NCI-H2171 treated with DMSO at 0.1 percent for 48 hours (cell line): ENCODE results near the gene PRSS8.

ENCODE experiments used
- DNase-seq: peaks from one replicate; lab custom pipeline; 2025; lab: John Stamatoyannopoulos, UW

The PRSS8 gene

DNA sequence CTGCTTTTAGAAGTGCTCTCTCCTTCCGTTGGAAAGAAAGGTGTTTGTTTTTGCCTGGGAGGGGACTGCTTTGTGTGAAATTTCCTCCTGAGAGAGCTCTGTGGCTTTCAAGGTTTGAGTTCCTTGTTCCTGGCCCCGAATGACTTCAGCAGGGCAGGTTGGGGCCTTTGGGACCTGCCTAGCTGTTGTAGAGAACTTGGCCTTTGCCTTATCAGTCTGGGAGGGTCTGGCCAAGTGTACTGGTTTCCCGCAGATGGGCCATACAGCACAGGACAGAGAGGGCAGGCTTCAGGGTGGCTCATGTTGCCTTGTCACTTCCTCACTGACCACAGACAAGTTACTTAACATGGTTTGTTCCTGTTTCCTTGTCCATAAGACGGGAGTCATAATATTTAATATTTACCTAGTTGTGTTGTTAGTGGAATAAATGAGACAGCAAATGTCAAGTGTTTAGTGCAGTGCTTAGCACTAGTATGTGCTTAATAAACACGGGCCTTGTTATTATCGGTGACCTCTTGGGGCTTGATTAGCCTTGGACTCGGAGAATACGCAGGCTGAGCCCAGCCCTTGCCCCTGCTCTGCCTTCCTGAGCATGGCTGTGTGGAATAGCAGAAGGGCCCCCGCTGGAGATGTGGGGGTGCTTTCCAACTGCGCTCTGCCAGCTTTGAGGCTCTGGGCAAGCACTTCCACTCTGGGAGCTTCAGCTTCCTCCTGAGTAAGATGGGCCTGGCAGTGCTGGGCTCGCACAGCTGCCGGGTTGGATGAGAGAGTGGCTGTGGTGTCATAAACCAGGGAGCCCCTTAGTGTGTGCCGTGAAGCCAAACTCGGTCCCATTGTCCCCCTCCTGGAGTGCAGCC is 6.6 kb downstream of the PRSS8 start:
- no peak for DNase-seq

DNA sequence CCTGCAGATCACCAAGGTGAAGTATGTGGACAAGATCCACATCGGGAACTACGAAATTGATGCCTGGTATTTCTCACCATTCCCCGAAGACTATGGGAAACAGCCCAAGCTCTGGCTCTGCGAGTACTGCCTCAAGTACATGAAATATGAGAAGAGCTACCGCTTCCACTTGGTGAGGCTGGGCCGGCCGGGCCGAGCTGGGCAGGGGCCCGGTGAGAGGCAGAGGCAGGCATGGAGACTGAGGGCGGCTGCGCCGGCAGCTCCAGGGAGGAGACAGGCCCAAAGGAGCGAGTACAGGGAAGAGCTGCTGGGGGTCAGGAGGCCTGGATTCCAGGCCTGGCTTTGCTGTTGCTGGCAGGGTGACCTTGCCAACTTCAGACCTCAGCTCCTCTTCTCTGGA is 8.3 kb downstream of the PRSS8 start:
- DNase-seq: no peak

- no peak for DNase-seq
These were observed 9.7 kb downstream of the PRSS8 start for GRCh38 chr16:31125844-31126243.

- DNase-seq: no peak
These were observed 15.4 kb downstream of the PRSS8 start for GRCh38 chr16:31120129-31120528.

GRCh38 chr16:31118223-31119155 is 17.0 kb downstream of the PRSS8 start:
- DNase-seq: no peak

GRCh38 chr16:31117384-31118222 is 17.9 kb downstream of the PRSS8 start, which contains the start of gene KAT8:
TSS of gene KAT8 (plus strand) at chr16:31117664. CDS start at chr16:31117682, 18 bp downstream.
- peak; percentile 98 for DNase-seq

DNA sequence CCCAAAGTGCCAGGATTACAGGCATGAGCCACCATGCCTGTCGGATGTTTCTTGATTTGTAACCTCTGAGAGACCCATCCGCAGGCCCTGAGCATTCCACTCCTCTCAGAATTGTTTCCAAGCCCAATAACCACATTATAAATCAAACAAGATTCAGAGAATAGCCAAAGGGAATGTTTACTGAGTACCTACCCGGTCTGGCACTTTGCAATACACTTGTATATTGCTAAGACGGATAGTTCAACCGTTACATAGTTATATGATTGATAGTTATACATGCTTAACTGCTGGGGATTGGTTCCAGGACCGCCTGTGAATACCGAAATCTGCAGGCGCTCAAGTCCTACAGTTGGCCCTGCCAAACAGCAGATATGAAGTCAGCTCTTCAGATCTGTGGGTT is 21.1 kb downstream of the PRSS8 start:
- DNase-seq: no peak

GRCh38 chr16:31113121-31114120 is 22.1 kb downstream of the PRSS8 start:
- no peak for DNase-seq

DNA sequence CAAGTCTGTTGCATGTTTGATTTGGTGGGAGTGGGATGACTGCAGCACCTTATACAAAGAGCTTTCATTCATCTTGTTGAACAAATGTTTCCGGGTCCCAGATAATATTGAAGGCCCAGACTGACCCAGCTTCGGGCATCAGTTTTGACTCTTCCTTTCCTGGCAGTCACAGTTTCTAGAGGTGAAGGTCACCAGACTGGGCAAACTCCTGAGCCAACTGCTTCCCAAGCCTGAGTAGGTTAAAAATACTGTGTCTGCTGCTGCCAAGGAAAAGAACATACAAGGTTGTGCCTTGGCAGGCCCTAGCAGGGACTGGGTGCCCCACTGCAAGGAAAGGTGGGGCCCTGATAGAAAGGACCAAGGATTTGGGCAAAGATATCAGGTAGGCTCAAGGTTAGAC is 22.8 kb downstream of the PRSS8 start:
- DNase-seq: no peak

- DNase-seq: no peak
These were observed 23.6 kb downstream of the PRSS8 start for GRCh38 chr16:31111881-31112466.

DNA sequence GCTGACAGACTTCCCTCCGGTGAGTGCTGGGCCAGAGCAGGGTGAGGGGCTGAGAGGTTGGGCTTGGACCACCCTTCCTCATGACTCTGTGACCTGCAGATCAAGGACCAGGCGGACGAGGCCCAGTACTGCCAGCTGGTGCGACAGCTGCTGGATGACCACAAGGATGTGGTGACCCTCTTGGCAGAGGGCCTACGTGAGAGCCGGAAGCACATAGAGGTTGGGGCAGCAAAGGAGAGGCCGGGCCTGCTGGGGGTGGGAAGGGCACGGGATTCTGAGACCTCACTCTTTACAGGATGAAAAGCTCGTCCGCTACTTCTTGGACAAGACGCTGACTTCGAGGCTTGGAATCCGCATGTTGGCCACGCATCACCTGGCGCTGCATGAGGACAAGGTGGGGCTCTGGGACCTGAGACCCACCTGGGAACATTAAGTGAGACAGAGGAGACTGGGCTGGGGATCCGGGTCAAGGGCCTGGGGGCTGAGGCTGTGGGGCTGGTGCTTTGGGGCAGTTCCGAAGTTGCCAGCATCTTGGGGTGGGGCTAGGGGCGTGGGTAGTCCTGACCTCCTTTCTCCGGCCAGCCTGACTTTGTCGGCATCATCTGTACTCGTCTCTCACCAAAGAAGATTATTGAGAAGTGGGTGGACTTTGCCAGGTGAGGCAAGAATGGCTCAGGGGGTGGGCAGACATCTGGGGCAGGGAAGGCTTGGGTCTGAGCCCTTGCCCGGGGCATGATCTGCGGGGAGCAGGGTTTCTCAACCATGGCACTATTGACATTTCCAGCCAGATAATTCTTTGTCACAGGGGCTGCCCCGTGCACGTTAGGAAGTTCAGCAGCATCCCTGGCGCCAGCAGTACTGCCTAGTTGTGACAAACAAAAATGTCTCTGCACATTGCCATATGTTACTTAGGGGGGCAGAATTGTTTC is 25.2 kb downstream of the PRSS8 start:
- DNase-seq: no peak

DNA sequence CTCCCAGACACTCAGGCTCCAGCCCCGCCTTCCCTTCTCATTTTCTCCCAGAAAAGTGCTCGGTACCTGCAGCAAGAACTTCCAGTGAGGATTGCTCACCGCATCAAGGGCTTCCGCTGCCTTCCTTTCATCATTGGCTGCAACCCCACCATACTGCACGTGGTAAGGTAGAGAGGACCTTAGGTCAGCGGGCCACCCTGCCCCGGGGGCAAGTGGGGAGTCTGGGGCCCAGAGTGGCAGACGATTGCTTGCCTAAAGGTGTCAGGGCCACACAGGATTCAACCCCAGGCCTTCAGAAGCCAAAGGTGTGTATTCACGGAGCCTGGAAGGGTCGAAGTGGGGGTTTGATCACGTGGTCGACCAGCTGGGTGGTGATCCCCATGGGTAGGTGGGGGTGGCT is 25.9 kb downstream of the PRSS8 start:
- DNase-seq: no peak

DNA sequence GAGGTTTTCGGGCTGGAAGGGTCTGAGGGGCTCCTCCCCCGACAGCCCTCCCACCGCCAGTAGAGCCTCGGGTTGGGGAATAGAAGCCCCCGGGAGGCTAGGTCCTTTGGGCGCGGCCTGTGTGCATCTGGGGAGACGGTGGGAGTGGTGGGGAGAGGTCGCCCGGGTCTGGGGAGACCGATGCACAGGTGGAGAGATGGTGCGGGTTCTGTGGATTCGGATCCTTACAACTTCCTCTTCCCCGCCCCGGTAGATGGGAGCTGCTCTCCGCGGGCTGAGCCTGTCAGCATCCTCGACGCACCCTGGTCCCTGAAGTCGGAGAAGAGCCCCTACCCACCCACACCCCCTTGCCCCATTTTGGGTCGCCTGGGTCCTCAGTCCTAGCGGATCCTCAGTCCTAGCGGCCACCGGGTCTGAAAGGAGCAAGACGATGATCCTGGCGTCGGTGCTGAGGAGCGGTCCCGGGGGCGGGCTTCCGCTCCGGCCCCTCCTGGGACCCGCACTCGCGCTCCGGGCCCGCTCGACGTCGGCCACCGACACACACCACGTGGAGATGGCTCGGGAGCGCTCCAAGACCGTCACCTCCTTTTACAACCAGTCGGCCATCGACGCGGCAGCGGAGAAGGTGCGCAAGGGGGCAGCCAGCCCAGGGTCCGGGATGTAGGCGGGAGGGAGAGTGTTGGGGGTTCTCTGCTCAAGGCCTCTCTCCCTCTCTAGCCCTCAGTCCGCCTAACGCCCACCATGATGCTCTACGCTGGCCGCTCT is 26.6 kb downstream of the PRSS8 start:
- DNase-seq: no peak

DNA sequence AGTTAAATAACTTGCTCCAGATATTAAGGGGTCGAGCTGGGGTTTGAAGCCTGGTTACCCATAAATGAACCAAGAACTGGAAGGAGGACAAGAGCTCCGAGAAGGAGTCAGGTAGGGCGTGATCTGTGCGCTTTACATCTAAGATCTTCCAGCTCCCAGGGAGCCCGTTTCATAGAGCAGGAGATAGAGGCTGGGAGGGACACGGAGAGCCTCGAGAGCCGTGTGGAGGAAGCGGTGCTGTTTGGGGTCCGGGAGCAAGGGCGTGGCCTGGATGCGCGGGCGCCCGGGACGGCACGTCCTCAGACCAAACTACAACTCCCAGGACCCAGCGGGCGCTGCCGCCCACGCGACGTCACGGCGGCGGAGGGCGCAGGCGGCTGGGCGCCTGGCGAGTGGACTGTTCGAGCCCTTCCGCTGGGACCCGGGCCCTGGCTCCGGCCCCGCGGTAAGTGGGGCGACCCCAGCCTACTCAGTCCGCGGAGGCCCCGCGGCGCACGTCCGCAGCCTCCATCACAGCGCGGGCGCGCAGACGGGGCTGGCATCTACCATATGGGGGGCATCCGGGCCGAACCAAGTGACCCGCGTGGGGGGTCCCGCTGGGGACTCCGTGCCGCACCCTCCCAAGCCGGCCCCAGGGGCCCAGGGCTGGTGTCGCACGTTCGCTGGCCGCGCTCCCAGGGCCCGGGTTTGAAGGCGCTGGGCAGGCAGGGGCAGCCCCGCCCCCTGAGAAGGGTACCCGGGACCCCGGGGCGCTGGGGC is 27.3 kb downstream of the PRSS8 start, which contains the start of gene BCKDK:
BCKDK (plus strand) TSS at position 352 of the 759 bp plus-strand sequence. CDS start 838 bp downstream, outside the sequence.
- DNase-seq: peak; percentile 71

GRCh38 chr16:31107465-31107867 is 28.1 kb downstream of the PRSS8 start:
- peak; percentile 21 for DNase-seq

GRCh38 chr16:31106509-31107464 is 28.7 kb downstream of the PRSS8 start:
- no peak for DNase-seq
